CD4-positive, CD25-positive, alpha-beta regulatory T cell (primary cell): ENCODE data around the gene FAM43B. TPM values are rescaled to one million over a fixed set of nuclear protein-coding genes. Genes with fewer than 3 reads are reported as not detected.
"Not testable (repeated sequence)": the region's sequence is repeated elsewhere in the genome, so short reads cannot be mapped to it uniquely, and the experiment has no call there.

Experiments
- ATAC-seq, 2 donors: fragments of 150-1000 bp; cut with Tn5 transposase; one replicate each; pipeline ENCODE4 v1.10.0; 2021; ENCODE audit warnings: low read depth in 2 of 2, moderate number of reproducible peaks in 2 of 2, moderate library complexity in 1 of 2
- DNase-seq, 3 donors: peaks; one replicate each; pipeline versions ENCODE4 v3.0.0 to v3.0.0-alpha.2; 2012 to 2022; ENCODE audit warnings: mixed read lengths in 1 of 3
- H3K27ac ChIP-seq: one replicate; pipeline ENCODE4 v1.7.0; 2013; ENCODE audit warnings: mild to moderate bottlenecking, low read length; ENCODE audit not compliant: insufficient read depth, poor library complexity, severe bottlenecking
- H3K27me3 ChIP-seq: one replicate; pipeline ENCODE4 v1.7.0; 2013; ENCODE audit warnings: low read length; ENCODE audit not compliant: control insufficient read depth, insufficient read depth
- H3K36me3 ChIP-seq: one replicate; pipeline ENCODE4 v1.7.0; 2013; ENCODE audit warnings: mild to moderate bottlenecking, low read length, moderate library complexity; ENCODE audit not compliant: control insufficient read depth, insufficient read depth
- H3K4me1 ChIP-seq: 2 replicates; pipeline ENCODE4 v1.7.0; 2013; ENCODE audit warnings: mild to moderate bottlenecking, low read length; ENCODE audit not compliant: insufficient read depth, control insufficient read depth, poor library complexity, severe bottlenecking
- H3K4me3 ChIP-seq: one replicate; pipeline ENCODE4 v1.7.0; 2013; ENCODE audit warnings: low read depth, mild to moderate bottlenecking, low read length, moderate library complexity
- H3K9me3 ChIP-seq, 2 experiments: 1 replicate in 1 of 2; 2 replicates in 1 of 2; pipeline ENCODE4 v1.7.0; 2013; ENCODE audit warnings: low read length in 2 of 2, mild to moderate bottlenecking in 1 of 2, moderate library complexity in 1 of 2; ENCODE audit not compliant: control insufficient read depth in 2 of 2
- H3K27ac Mint-ChIP-seq, 3 donors: one replicate each; pipeline ENCODE4 v1.8.0; 2020 to 2022; ENCODE audit warnings: mild to moderate bottlenecking in 3 of 3, mixed read lengths in 3 of 3, moderate library complexity in 2 of 3
- H3K27me3 Mint-ChIP-seq: one replicate; pipeline ENCODE4 v1.8.0; 2022; ENCODE audit warnings: mild to moderate bottlenecking, mixed read lengths
- H3K36me3 Mint-ChIP-seq: one replicate; pipeline ENCODE4 v1.8.0; 2020; ENCODE audit warnings: mixed read lengths
- H3K4me1 Mint-ChIP-seq, 4 donors: one replicate each; pipeline ENCODE4 v1.8.0; 2020 to 2022; ENCODE audit warnings: mixed read lengths in 4 of 4, mild to moderate bottlenecking in 1 of 4
- H3K4me3 Mint-ChIP-seq, 4 donors: one replicate each; pipeline ENCODE4 v1.8.0; 2020 to 2022; ENCODE audit warnings: mild to moderate bottlenecking in 4 of 4, mixed read lengths in 4 of 4, moderate library complexity in 3 of 4
- H3K9me3 Mint-ChIP-seq, 7 donors: one replicate each; pipeline ENCODE4 v1.8.0; 2020 to 2022; ENCODE audit warnings: mixed read lengths in 7 of 7, mild to moderate bottlenecking in 3 of 7, moderate library complexity in 2 of 7
- polyA plus RNA-seq, 4 donors: library from polyadenylated mRNA; unstranded; fragments of 300-500 nt; fragmentation: Illumina TruSeq; gene quantifications; one replicate each; pipeline ENCODE4 v1.2.3, GENCODE V29; 2021
- total RNA-seq: library from RNA; stranded (reverse); gene quantifications from one replicate; pipeline ENCODE4 v1.2.3, GENCODE V29; 2022

The FAM43B gene
- total and polyA plus RNA-seq, 5 donors from 2014 or later: not detected

- H3K27me3 Mint-ChIP-seq: peaks cover 23% of the 10 kb centered on the region
- ATAC-seq, H3K27me3 ChIP-seq, H3K4me3 ChIP-seq, H3K9me3 Mint-ChIP-seq, H3K4me3 Mint-ChIP-seq, H3K4me1 Mint-ChIP-seq, H3K27ac Mint-ChIP-seq, H3K9me3 ChIP-seq, H3K27ac ChIP-seq, H3K36me3 ChIP-seq, H3K4me1 ChIP-seq, DNase-seq, H3K36me3 Mint-ChIP-seq: not testable (repeated sequence)
Measured at GRCh38 chr1:20519609-20520262, 32.6 kb upstream of the FAM43B start.

DNA sequence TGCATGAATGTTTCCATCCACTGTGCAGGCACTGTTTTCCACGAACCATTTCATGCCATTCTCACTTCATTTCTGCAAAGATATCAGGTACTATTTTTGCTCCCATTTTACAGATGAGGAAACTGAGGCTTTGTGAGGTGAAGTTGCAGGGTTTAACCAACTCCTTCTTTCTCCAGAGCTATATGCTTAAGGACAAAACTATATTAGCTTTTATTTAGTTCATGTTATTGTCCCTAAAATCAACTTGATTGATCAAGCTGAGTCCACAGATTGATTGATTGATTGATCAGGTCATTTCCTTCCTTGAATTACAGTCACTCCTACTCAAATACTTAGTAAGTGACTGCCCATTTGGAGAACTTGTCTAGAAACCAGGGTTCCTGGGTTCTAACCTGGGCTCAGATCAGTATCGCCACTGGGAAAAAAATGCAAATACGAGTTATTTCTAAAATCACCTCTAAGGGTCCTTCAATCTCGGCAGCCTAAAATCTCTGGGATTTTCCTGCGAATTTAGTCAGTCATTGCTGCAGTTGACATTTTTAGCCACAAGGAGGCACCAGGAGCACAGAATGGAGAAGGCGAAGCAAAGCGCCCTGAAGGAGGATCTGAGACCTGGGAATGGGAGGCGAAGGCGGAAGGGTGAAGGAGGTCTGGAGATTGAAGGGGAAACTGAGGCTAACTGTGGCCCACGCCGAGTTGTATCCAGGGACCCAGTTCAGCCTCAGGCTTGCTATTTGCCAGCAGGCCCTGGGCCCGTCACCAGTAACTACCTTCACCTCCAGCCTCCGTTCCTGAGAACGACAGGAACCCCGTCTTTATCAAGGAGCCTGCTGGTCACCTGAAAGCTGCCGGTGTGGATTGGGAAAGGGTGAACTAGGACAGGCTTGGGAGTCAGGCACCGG lies 30.2 kb upstream of the FAM43B start:
- peaks cover 15% of the 10 kb centered on the region for H3K27me3 Mint-ChIP-seq
- H3K9me3 Mint-ChIP-seq: no peaks in the 10 kb centered on the region
- H3K4me1 Mint-ChIP-seq: peaks cover 0 to 4% (median 2%) of the 10 kb centered on the region in 4 donors
- H3K9me3 ChIP-seq: no peaks in the 10 kb centered on the region
- ATAC-seq (no peak), DNase-seq (peak; percentile 48 to 54 (median 52))
- H3K27me3 ChIP-seq: peaks cover 2% of the 10 kb centered on the region
- H3K27ac Mint-ChIP-seq: no peak overlapping the region
- H3K36me3 Mint-ChIP-seq: no peaks in the 10 kb centered on the region
- no peak overlapping the region for H3K4me3 Mint-ChIP-seq
- H3K27ac ChIP-seq: no peak overlapping the region
- H3K4me1 ChIP-seq: no peaks in the 10 kb centered on the region
- H3K4me3 ChIP-seq: no peak overlapping the region
- H3K36me3 ChIP-seq: no peaks in the 10 kb centered on the region

DNA sequence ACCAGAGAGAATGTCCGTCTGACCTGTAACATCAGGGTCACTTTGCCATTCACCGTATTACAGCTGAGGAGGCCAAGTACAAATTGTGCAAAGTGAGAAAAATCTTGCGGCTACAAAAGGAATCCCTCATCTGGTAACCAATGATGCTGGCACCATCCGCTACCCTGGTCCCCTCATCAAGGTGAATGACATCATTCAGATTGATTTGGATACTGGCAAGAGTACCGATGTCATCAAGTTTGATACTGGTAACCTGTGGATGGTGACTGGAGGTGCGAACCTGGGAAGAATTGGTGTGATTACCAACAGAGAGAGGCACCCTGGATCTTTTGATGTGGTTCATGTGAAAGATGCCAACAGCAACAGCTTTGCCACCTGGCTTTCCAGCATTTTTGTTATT lies 26.1 kb upstream of the FAM43B start:
- Mint-ChIP-seq H3K27me3 (peaks cover 24% of the 10 kb centered on the region), H3K4me3 (no peak overlapping the region), H3K4me1 (peaks cover 0 to 4% (median 2%) of the 10 kb centered on the region in 4 donors), H3K9me3 (no peaks in the 10 kb centered on the region), H3K36me3 (no peaks in the 10 kb centered on the region), H3K27ac (no peak overlapping the region)
- Histone ChIP-seq H3K27ac (no peak overlapping the region), H3K36me3 (no peaks in the 10 kb centered on the region), H3K27me3 (peaks cover 8% of the 10 kb centered on the region), H3K4me3 (no peak overlapping the region), H3K9me3 (no peaks in the 10 kb centered on the region), H3K4me1 (no peaks in the 10 kb centered on the region)
- DNase-seq: no peak
- no peak for ATAC-seq

DNA sequence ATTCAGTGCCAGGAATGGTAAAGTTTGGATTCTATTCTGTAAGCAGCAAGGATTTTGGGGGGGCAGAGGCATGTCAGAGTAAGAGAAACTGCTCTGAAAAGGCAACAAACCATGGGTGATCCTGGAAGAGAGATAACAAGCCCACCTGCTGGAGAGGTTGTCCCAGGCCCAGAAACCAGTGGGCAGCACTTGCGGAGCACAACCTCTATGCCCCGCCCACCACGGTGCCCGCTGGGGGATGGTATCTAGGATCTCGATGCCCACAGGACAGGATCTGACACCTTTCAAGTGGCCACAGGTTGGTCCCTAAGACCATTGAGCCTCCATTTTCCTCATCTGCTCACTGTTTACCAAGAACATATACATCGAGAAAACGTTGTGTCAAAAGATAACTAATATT lies 24.2 kb upstream of the FAM43B start:
- no peak overlapping the region for H3K27ac Mint-ChIP-seq
- no peak overlapping the region for H3K4me3 Mint-ChIP-seq
- H3K4me1 ChIP-seq: no peaks in the 10 kb centered on the region
- ATAC-seq (no peak), DNase-seq (no peak)
- H3K9me3 ChIP-seq: no peaks in the 10 kb centered on the region
- H3K9me3 Mint-ChIP-seq: peaks cover 0 to 1% (median 0%) of the 10 kb centered on the region in 7 donors
- H3K36me3 ChIP-seq: no peaks in the 10 kb centered on the region
- no peaks in the 10 kb centered on the region for H3K36me3 Mint-ChIP-seq
- peaks cover 9% of the 10 kb centered on the region for H3K27me3 ChIP-seq
- no peaks in the 10 kb centered on the region for H3K4me1 Mint-ChIP-seq
- no peak overlapping the region for H3K27ac ChIP-seq
- peaks cover 29% of the 10 kb centered on the region for H3K27me3 Mint-ChIP-seq
- no peak overlapping the region for H3K4me3 ChIP-seq

- Mint-ChIP-seq H3K27ac (no peak overlapping the region), H3K9me3 (peaks cover 0 to 1% (median 0%) of the 10 kb centered on the region in 7 donors), H3K36me3 (no peaks in the 10 kb centered on the region), H3K27me3 (peaks cover 43% of the 10 kb centered on the region), H3K4me3 (no peak overlapping the region), H3K4me1 (no peaks in the 10 kb centered on the region)
- no peaks in the 10 kb centered on the region for H3K36me3 ChIP-seq
- no peaks in the 10 kb centered on the region for H3K4me1 ChIP-seq
- DNase-seq: no peak
- H3K4me3 ChIP-seq: no peak overlapping the region
- peaks cover 7% of the 10 kb centered on the region for H3K27me3 ChIP-seq
- no peak for ATAC-seq
- H3K27ac ChIP-seq: no peak overlapping the region
- H3K9me3 ChIP-seq: no peaks in the 10 kb centered on the region
Measured at GRCh38 chr1:20530306-20530705, 22.1 kb upstream of the FAM43B start.

DNA sequence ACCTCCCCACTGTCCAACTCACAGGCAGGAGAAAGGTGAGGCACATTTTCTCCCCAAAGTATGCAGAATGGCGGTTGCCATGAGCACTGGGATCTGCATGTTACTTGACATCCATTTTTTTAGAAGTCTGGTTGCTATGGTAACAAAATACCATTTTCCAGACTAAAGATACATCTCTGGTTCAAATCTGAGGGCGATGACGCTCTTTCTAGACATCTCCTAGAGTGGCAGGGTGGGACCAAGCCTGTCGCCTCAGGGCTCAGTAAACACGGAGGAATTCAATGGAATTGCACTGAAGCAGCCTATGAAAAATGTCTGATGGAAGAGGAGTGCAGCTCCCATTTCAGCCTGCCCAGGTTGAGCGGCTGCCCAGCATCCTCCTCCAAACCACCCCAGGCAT lies 21.5 kb upstream of the FAM43B start:
- no peak overlapping the region for H3K27ac Mint-ChIP-seq
- no peak overlapping the region for H3K27ac ChIP-seq
- ATAC-seq (no peak), DNase-seq (no peak)
- H3K36me3 Mint-ChIP-seq: no peaks in the 10 kb centered on the region
- H3K4me3 ChIP-seq: no peak overlapping the region
- no peak overlapping the region for H3K4me3 Mint-ChIP-seq
- H3K9me3 Mint-ChIP-seq: peaks cover 0 to 1% (median 0%) of the 10 kb centered on the region in 7 donors
- peaks cover 7% of the 10 kb centered on the region for H3K27me3 ChIP-seq
- peaks cover 43% of the 10 kb centered on the region for H3K27me3 Mint-ChIP-seq
- no peaks in the 10 kb centered on the region for H3K4me1 ChIP-seq
- no peaks in the 10 kb centered on the region for H3K9me3 ChIP-seq
- H3K4me1 Mint-ChIP-seq: no peaks in the 10 kb centered on the region
- no peaks in the 10 kb centered on the region for H3K36me3 ChIP-seq

DNA sequence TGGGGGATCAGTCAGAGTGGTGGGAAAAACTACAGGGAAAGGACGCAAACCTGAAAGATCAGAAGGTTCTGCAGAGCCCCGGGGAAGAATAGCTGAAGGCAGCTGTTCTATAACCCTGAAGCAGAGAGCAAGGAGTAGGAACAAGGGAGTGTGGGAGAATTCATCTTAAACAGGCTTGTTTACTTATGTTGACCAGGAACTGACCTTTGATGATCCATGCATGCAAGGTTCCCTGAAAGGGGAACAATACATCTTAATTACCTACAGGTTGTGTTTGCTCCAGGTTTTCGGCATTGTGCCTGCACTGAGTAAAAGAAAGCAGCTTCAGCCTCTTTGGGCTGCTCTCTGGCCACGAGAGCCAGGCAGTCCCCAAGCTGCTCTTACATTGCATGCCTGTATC lies 18.7 kb upstream of the FAM43B start:
- Mint-ChIP-seq H3K36me3 (no peaks in the 10 kb centered on the region), H3K27ac (no peak overlapping the region), H3K27me3 (peaks cover 32% of the 10 kb centered on the region), H3K4me3 (no peak overlapping the region), H3K9me3 (peaks cover 0 to 1% (median 0%) of the 10 kb centered on the region in 7 donors), H3K4me1 (no peaks in the 10 kb centered on the region)
- Histone ChIP-seq H3K4me3 (no peak overlapping the region), H3K27ac (no peak overlapping the region), H3K36me3 (no peaks in the 10 kb centered on the region), H3K27me3 (peaks cover 7% of the 10 kb centered on the region), H3K9me3 (no peaks in the 10 kb centered on the region), H3K4me1 (no peaks in the 10 kb centered on the region)
- ATAC-seq: no peak
- DNase-seq: no peak
